Upper lobe of left lung (tissue), 6 donors: ENCODE measurements around the gene SLC25A13. TPM values are rescaled to one million over a fixed set of nuclear protein-coding genes. Genes with fewer than 3 reads are reported as not detected.

Experiments
- ATAC-seq, 2 donors: fragments of 200-7000 bp; cut with Tn5 transposase; one replicate each; pipeline ENCODE4 v1.9.1; 2022; ENCODE audit warnings: mild to moderate bottlenecking in 2 of 2, moderate library complexity in 2 of 2; ENCODE audit not compliant: low FRiP score in 2 of 2
- DNase-seq, 2 donors: peaks; one replicate each; pipeline ENCODE4 v3.0.0-alpha.2; 2019 to 2020
- H3K27ac ChIP-seq, 4 donors: fragments of 200-600 bp; sonication (generic); one replicate each; pipeline ENCODE4 v1.5.1; 2016 to 2019
- H3K27me3 ChIP-seq, 4 donors: fragments of 200-600 bp; sonication (generic); one replicate each; pipeline ENCODE4 v1.5.1; 2017 to 2019
- H3K36me3 ChIP-seq, 4 donors: fragments of 200-600 bp; sonication (generic); one replicate each; pipeline ENCODE4 v1.5.1; 2016 to 2019
- H3K4me1 ChIP-seq, 4 donors: fragments of 200-600 bp; sonication (generic); one replicate each; pipeline ENCODE4 v1.5.1; 2018 to 2019
- H3K4me3 ChIP-seq, 4 donors: fragments of 200-600 bp; sonication (generic); one replicate each; pipeline ENCODE4 v1.5.1; 2017 to 2019; ENCODE audit warnings: mild to moderate bottlenecking in 2 of 4, moderate library complexity in 1 of 4
- H3K9me3 ChIP-seq, 4 donors: fragments of 200-600 bp; sonication (generic); one replicate each; pipeline ENCODE4 v1.5.1; 2018 to 2019
- EP300 ChIP-seq, 4 donors: sonication (generic); formaldehyde crosslinking; IDR thresholded peaks; one replicate each; pipeline ENCODE4 v1.5.1; 2017; ENCODE audit warnings: antibody characterized with exemption in 4 of 4, control low read depth in 2 of 4
- POLR2A ChIP-seq, 4 donors: fragments of 450-650 bp; IDR thresholded peaks; one replicate each; pipeline ENCODE4 v1.5.1; 2016 to 2017; ENCODE audit warnings: antibody characterized with exemption in 4 of 4, mild to moderate bottlenecking in 2 of 4
- POLR2AphosphoS5 ChIP-seq, 2 donors: sonication (generic); formaldehyde crosslinking; IDR thresholded peaks; one replicate each; pipeline ENCODE4 v1.5.1; 2017; ENCODE audit warnings: antibody characterized with exemption in 2 of 2
- WGBS, 2 donors: methylation state at CpG; one replicate each; pipeline ENCODE4 v1.1.5; 2017 to 2018; 5-methylcytosine and 5-hydroxymethylcytosine counted together
- total RNA-seq, 6 donors: library from RNA; depleted of rRNA in 4 of 6; stranded (reverse); fragments of >200 nt in 4 of 6; gene quantifications; one replicate each; pipeline versions ENCODE4 v1.1.0 to v1.2.1, GENCODE V29; 2016 to 2021
- TF ChIP-seq, protein P1 (sequence below), 6 experiments: fragments of 450-650 bp in 4 of 6; fragments of 200-600 bp in 2 of 6; sonication (generic) in 2 of 6; IDR thresholded peaks; one replicate each; pipeline ENCODE4 v1.5.1; 2016 to 2019; ENCODE audit warnings: antibody characterized with exemption in 6 of 6
- donor health status: DM: no; HTN: no; CAD: no; lungs with moderate emphysema.
- donor health status: DM: no; HTN: yes; CAD: no; lungs with severe emphysema.

The SLC25A13 gene
- total RNA-seq, 6 donors from 2014 or later: 21.4 to 39.7 (median 30.8) TPM

DNA sequence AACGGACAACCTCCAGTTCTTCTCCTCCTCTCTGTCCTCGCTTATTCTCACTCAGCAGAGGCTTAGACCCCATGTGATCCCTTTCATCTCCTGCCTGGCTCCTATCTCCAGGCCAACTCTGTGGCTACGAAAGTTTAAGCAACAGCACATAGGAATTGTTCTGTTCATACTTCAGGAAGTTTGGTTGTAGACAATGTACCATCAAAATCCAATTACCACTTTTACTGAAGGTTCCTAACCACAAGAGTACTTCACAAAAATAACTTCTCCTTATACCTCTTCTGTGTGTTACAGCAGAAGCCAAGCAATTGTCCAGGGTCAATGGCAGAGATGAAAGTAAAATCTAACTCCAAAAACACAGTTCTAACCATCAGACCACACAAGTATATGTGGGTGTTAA, 80.0 kb downstream of the SLC25A13 start:
- 73 to 77% methylated on average over 3 of the region's 3 CpGs for WGBS, 2 donors
- DNase-seq (no peak), ATAC-seq (no peak)
- peaks cover 0 to 8% (median 2%) of the 10 kb centered on the region in 4 donors for H3K4me1 ChIP-seq
- H3K27me3 ChIP-seq: no peaks in the 10 kb centered on the region
- no peaks in the 10 kb centered on the region for H3K36me3 ChIP-seq
- no peak overlapping the region for H3K27ac ChIP-seq
- no peak for TF ChIP-seq POLR2AphosphoS5 (IDR thresholded peaks at IDR 0.05)
- TF ChIP-seq, protein P1, sequence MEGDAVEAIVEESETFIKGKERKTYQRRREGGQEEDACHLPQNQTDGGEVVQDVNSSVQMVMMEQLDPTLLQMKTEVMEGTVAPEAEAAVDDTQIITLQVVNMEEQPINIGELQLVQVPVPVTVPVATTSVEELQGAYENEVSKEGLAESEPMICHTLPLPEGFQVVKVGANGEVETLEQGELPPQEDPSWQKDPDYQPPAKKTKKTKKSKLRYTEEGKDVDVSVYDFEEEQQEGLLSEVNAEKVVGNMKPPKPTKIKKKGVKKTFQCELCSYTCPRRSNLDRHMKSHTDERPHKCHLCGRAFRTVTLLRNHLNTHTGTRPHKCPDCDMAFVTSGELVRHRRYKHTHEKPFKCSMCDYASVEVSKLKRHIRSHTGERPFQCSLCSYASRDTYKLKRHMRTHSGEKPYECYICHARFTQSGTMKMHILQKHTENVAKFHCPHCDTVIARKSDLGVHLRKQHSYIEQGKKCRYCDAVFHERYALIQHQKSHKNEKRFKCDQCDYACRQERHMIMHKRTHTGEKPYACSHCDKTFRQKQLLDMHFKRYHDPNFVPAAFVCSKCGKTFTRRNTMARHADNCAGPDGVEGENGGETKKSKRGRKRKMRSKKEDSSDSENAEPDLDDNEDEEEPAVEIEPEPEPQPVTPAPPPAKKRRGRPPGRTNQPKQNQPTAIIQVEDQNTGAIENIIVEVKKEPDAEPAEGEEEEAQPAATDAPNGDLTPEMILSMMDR (IDR thresholded peaks at IDR 0.05): no peak
- no peak for TF ChIP-seq POLR2A (IDR thresholded peaks at IDR 0.05)
- no peak for TF ChIP-seq EP300 (IDR thresholded peaks at IDR 0.05)
- no peak overlapping the region for H3K4me3 ChIP-seq
- no peaks in the 10 kb centered on the region for H3K9me3 ChIP-seq

DNA sequence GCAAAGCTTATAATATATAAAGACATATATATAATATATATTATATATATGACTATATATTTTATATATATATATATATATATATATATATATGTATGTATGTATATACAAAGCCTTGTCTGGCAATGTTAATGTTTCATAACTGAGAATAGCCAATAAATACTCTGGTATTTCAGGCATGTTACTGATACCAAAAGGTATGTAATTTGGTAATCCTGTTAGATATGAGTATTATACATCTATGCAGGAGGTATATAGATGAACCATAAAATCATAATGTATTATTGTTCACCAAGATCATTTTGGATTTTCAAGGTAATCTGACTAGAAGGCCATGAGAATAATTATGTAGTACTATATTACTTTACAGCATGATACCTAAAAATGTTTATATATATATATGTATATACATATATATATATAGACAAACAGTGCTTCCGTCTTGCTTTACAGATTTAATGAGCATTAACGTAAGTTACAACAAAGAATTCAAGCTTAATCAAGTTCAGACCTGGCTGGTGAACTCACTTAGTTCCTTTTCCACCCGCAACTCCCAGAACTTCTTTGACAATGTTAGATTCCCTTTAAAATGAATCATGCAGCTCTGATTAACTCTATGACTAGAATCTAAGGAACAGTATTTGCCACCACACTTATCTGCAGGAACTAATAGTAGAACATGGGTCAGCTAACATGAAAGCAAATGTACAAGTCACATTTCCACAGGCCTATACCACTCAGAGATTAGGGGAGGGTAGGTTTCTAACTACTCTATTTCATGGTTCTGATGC, 82.7 kb downstream of the SLC25A13 start:
- H3K4me1 ChIP-seq: peaks cover 0 to 8% (median 4%) of the 10 kb centered on the region in 4 donors
- ATAC-seq (no peak), DNase-seq (no peak)
- TF ChIP-seq EP300 (IDR thresholded peaks at IDR 0.05) (no peak), POLR2AphosphoS5 (IDR thresholded peaks at IDR 0.05) (no peak), POLR2A (IDR thresholded peaks at IDR 0.05) (no peak)
- TF ChIP-seq, protein P1 (IDR thresholded peaks at IDR 0.05): no peak
- H3K9me3 ChIP-seq: no peaks in the 10 kb centered on the region
- H3K36me3 ChIP-seq: no peaks in the 10 kb centered on the region
- H3K4me3 ChIP-seq: no peak overlapping the region
- H3K27me3 ChIP-seq: no peaks in the 10 kb centered on the region
- WGBS, 2 donors: 93 to 98% methylated on average over 3 of the region's 3 CpGs
- no peak overlapping the region for H3K27ac ChIP-seq

DNA sequence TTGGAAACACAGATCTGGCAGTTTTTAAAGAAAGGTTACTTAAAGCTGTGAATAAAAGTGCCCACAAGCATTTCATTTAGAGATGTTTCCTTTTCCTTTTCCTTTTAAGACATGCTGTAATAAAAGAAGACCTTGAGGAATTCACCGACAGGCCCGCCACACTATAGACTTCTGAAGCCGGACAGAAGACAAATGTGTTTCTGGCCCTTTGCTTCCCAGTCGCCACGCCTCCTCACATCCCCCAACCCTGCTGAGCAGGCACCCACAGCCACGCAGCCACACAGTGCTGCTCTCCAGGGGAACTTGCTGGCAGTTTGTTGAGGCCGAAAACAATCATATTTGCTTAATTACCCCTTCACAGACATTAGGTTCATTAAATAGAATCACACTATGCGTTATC, 83.4 kb downstream of the SLC25A13 start:
- Histone ChIP-seq H3K27me3 (no peaks in the 10 kb centered on the region), H3K4me3 (no peak overlapping the region), H3K36me3 (peaks cover 0 to 6% (median 0%) of the 10 kb centered on the region in 4 donors), H3K27ac (no peak overlapping the region), H3K4me1 (peaks cover 0 to 8% (median 4%) of the 10 kb centered on the region in 4 donors), H3K9me3 (no peaks in the 10 kb centered on the region)
- 69 to 72% methylated on average over 8 of the region's 8 CpGs for WGBS, 2 donors
- no peak for ATAC-seq
- TF ChIP-seq POLR2A (IDR thresholded peaks at IDR 0.05) (no peak), EP300 (IDR thresholded peaks at IDR 0.05) (no peak), POLR2AphosphoS5 (IDR thresholded peaks at IDR 0.05) (no peak)
- TF ChIP-seq, protein P1 (IDR thresholded peaks at IDR 0.05): no peak
- DNase-seq: no peak

DNA sequence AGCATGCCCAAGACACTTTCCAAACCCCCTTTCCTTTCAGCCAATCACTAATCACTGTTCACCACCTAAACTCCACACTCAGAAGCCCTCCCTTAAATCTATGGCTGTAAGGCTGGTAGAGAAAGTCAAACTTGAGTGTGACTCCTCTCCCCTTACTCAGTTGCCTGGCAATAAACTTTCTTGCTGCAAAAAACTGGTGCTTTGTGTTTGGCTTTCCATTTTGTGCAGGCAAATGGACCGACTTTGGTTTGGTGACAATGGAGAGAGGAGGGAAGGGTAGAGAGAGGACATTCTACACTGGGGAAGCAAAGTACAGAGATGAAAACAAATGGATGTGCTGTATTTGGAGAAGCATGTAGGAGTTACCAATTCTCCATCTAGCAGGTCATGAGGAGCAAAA, 84.9 kb downstream of the SLC25A13 start:
- no peak overlapping the region for H3K4me3 ChIP-seq
- no peaks in the 10 kb centered on the region for H3K27me3 ChIP-seq
- WGBS, 2 donors: 95 to 100% methylated on average over 1 of the region's 1 CpG
- TF ChIP-seq, protein P1 (IDR thresholded peaks at IDR 0.05): no peak
- TF ChIP-seq EP300 (IDR thresholded peaks at IDR 0.05) (no peak), POLR2AphosphoS5 (IDR thresholded peaks at IDR 0.05) (no peak), POLR2A (IDR thresholded peaks at IDR 0.05) (no peak)
- no peak for ATAC-seq
- no peaks in the 10 kb centered on the region for H3K9me3 ChIP-seq
- H3K27ac ChIP-seq: peak overlapping the region in 2 of 4 donors; percentile 5 to 20
- H3K4me1 ChIP-seq: peaks cover 0 to 7% (median 2%) of the 10 kb centered on the region in 4 donors
- H3K36me3 ChIP-seq: peaks cover 0 to 6% (median 0%) of the 10 kb centered on the region in 4 donors
- no peak for DNase-seq
